PC-9 (cell line): ENCODE measurements around the gene CIAO3.

ENCODE experiments used
- EZH2 ChIP-seq: fragments of 200-600 bp; sonication (generic); IDR thresholded peaks from 2 replicates; pipeline ENCODE4 v1.8.0; 2017; ENCODE audit warnings: antibody characterized with exemption, low read depth
- TF ChIP-seq, protein P1 (sequence below): fragments of 200-600 bp; sonication (generic); conservative IDR thresholded peaks from 2 replicates; pipeline ENCODE4 v1.6.1; 2017; ENCODE audit warnings: mixed run types, antibody characterized with exemption, mild to moderate bottlenecking, moderate library complexity

GRCh38 chr16:684961-685696 lies 55.7 kb downstream of the CIAO3 start:
- TF ChIP-seq, protein P1, sequence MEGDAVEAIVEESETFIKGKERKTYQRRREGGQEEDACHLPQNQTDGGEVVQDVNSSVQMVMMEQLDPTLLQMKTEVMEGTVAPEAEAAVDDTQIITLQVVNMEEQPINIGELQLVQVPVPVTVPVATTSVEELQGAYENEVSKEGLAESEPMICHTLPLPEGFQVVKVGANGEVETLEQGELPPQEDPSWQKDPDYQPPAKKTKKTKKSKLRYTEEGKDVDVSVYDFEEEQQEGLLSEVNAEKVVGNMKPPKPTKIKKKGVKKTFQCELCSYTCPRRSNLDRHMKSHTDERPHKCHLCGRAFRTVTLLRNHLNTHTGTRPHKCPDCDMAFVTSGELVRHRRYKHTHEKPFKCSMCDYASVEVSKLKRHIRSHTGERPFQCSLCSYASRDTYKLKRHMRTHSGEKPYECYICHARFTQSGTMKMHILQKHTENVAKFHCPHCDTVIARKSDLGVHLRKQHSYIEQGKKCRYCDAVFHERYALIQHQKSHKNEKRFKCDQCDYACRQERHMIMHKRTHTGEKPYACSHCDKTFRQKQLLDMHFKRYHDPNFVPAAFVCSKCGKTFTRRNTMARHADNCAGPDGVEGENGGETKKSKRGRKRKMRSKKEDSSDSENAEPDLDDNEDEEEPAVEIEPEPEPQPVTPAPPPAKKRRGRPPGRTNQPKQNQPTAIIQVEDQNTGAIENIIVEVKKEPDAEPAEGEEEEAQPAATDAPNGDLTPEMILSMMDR, result no peak
- no peak for TF ChIP-seq EZH2
